HepG2 (cell line): ENCODE data around the gene CELA2B. TPM values are rescaled to one million over a fixed set of nuclear protein-coding genes. Genes with fewer than 3 reads are reported as not detected.
A peak's percentile ranks its signal among the peaks of the same experiment; 100 is the strongest.
"Not testable (repeated sequence)": the region's sequence is repeated elsewhere in the genome, so short reads cannot be mapped to it uniquely, and the experiment has no call there.

ENCODE experiments used
- ATAC-seq: fragments of 200-7000 bp; cut with Tn5 transposase; 3 replicates; pipeline ENCODE4 v1.9.1; 2020; ENCODE audit warnings: mild to moderate bottlenecking, moderate library complexity
- BruUV-seq: library from RNA; stranded (reverse); fragments of 400-500 nt; replicated peaks from 2 replicates; lab custom pipeline; 2021; lab: Mats Ljungman, UMichigan
- CTCF ChIA-PET: fragments of 300-600 bp; formaldehyde crosslinking; extraction: SDS; loops from one replicate; lab custom pipeline; 2021; ENCODE audit warnings: low total read pairs, inconsistent platforms, low intra/inter-chr PET ratio; lab: Yijun Ruan, JAX
- POLR2A ChIA-PET: fragments of 350-600 bp; sonication (Branson Sonifier 250); formaldehyde crosslinking; loops from one replicate; lab custom pipeline; 2020; ENCODE audit warnings: antibody characterized with exemption, inconsistent platforms; lab: Yijun Ruan, JAX
- DNase-seq: peaks from one replicate; pipeline ENCODE4 v3.0.0-alpha.2; 2015; ENCODE audit warnings: low spot score
- FAIRE-seq: peaks from 3 replicates; lab custom pipeline; 2011; peaks lifted over from hg19 to GRCh38; lab: Jason Lieb, UNC
- H2AFZ ChIP-seq: one replicate; pipeline ENCODE4 v1.6.1; 2011; ENCODE audit warnings: low read length, inconsistent platforms
- H3K27ac ChIP-seq: fragments of 300-600 bp; 3 replicates; pipeline ENCODE4 v1.8.0; 2011; ENCODE audit warnings: mixed run types, mild to moderate bottlenecking, mixed read lengths, low read length, inconsistent platforms; ENCODE audit not compliant: insufficient read depth; ENCODE audit errors: extremely low read length
- H3K27me3 ChIP-seq, 2 experiments: fragments of 200-600 bp in 1 of 2; 2 replicates in 1 of 2; 3 replicates in 1 of 2; pipeline versions ENCODE4 v1.6.0 to v1.8.0; 2011; ENCODE audit warnings: low read length in 2 of 2, mild to moderate bottlenecking in 2 of 2, moderate library complexity in 2 of 2, inconsistent platforms in 1 of 2; ENCODE audit not compliant: insufficient read depth in 2 of 2, control insufficient read depth in 1 of 2
- H3K36me3 ChIP-seq, 2 experiments: fragments of 200-600 bp in 1 of 2; replicated peaks in 1 of 2; 2 replicates in 1 of 2; 3 replicates in 1 of 2; pipeline versions ENCODE4 v1.5.1 to v1.8.0; 2011; ENCODE audit warnings: low read length in 2 of 2, inconsistent platforms in 1 of 2; ENCODE audit not compliant: insufficient read depth in 2 of 2, control insufficient read depth in 1 of 2
- H3K4me1 ChIP-seq: 2 replicates; pipeline ENCODE4 v1.5.1; 2012; ENCODE audit warnings: low read length, inconsistent platforms; ENCODE audit not compliant: insufficient read depth
- H3K4me2 ChIP-seq: 2 replicates; pipeline ENCODE4 v1.6.0; 2011; ENCODE audit warnings: low read depth, low read length, inconsistent platforms
- H3K4me3 ChIP-seq, 3 experiments: fragments of 200-600 bp in 1 of 3; sonication (generic), shearing (Covaris generic) in 1 of 3; replicated peaks in 1 of 3; 2 replicates each; pipeline ENCODE4 v1.5.1; 2011 to 2016; ENCODE audit warnings: low read length in 3 of 3, inconsistent platforms in 2 of 3, low read depth in 2 of 3, mild to moderate bottlenecking in 2 of 3, control low read depth in 1 of 3, mixed read lengths in 1 of 3; ENCODE audit not compliant: insufficient read depth in 1 of 3
- H3K79me2 ChIP-seq: one replicate; pipeline ENCODE4 v1.6.1; 2011; ENCODE audit warnings: low read length, inconsistent platforms; ENCODE audit not compliant: insufficient read depth
- H3K9ac ChIP-seq: 2 replicates; pipeline ENCODE4 v1.6.0; 2011; ENCODE audit warnings: mild to moderate bottlenecking, low read depth, low read length, inconsistent platforms; ENCODE audit not compliant: insufficient read depth
- H3K9me3 ChIP-seq: 2 replicates; pipeline ENCODE4 v1.5.1; 2012; ENCODE audit warnings: mild to moderate bottlenecking, low read length
- H4K20me1 ChIP-seq: 2 replicates; pipeline ENCODE4 v1.6.0; 2011; ENCODE audit warnings: inconsistent platforms, mild to moderate bottlenecking, low read length, moderate library complexity; ENCODE audit not compliant: insufficient read depth
- HOXA5 ChIP-seq: sonication (generic); formaldehyde crosslinking; IDR thresholded peaks from 2 replicates; pipeline ENCODE4 v1.4.0; 2020; ENCODE audit warnings: missing genetic modification reagents
- NAIF1 ChIP-seq: sonication (generic); formaldehyde crosslinking; IDR thresholded peaks from 2 replicates; pipeline ENCODE4 v1.5.0; 2020; ENCODE audit warnings: mild to moderate bottlenecking, missing genetic modification reagents, borderline replicate concordance
- NFYB ChIP-seq: sonication (generic); formaldehyde crosslinking; IDR thresholded peaks from 2 replicates; pipeline ENCODE4 v1.4.0; 2020; ENCODE audit warnings: missing genetic modification reagents
- NFYC ChIP-seq: IDR thresholded peaks from 2 replicates; pipeline ENCODE4 v1.6.1; 2016; ENCODE audit warnings: missing genetic modification reagents, missing compliant biosample characterization
- ZNF576 ChIP-seq: sonication (generic); formaldehyde crosslinking; IDR thresholded peaks from 2 replicates; pipeline ENCODE4 v1.4.0; 2020; ENCODE audit warnings: mild to moderate bottlenecking, missing genetic modification reagents
- ZSCAN31 ChIP-seq: sonication (generic); formaldehyde crosslinking; IDR thresholded peaks from 2 replicates; pipeline ENCODE4 v1.5.0; 2020; ENCODE audit warnings: low read depth, mild to moderate bottlenecking, missing genetic modification reagents
- WGBS: methylation state at CpG from one replicate; pipeline ENCODE4 v1.1.6; 2017; ENCODE audit warnings: low lambda C conversion rate; 5-methylcytosine and 5-hydroxymethylcytosine counted together
- in situ Hi-C: cut with HindIII; loops from 2 replicates; pipeline ENCODE4 v1.10.0; 2017; ENCODE audit warnings: low pct_unique_long_range_greater_than_20kb; ENCODE audit not compliant: extremely low pct_ligation_motif_present
- intact Hi-C: fragments of 100-400 bp; cut with micrococcal nuclease; formaldehyde crosslinking; loops from one replicate; pipeline ENCODE4 v1.10.0; 2022; ENCODE audit not compliant: unreplicated experiment
- polyA plus RNA-seq, 8 experiments: library from polyadenylated mRNA; depleted of rRNA in 3 of 8; stranded (reverse) in 7 of 8; unstranded in 1 of 8; fragments of >200 nt; fragmentation: Illumina TruSeq in 4 of 8; extraction: Trizol in 4 of 8; gene quantifications; 2 replicates each; pipeline versions ENCODE4 v1.2.1 to v1.2.3, GENCODE V29; 2011 to 2016; ENCODE audit warnings: low read depth in 4 of 8, missing spikeins in 1 of 8, mixed read lengths in 1 of 8; ENCODE audit not compliant: insufficient read depth in 1 of 8
- total RNA-seq, 5 experiments: library from RNA; depleted of rRNA; stranded (reverse); fragments of >200 nt; fragmentation: Illumina TruSeq; extraction: Trizol; gene quantifications; 2 replicates each; pipeline ENCODE4 v1.2.3, GENCODE V29; 2016; ENCODE audit warnings: low read depth in 1 of 5

Gene CELA2B
- total and polyA plus RNA-seq, 2 of the 13 experiments (the other 11 are each of a cell fraction or from before 2014, with no cell fraction given), result not detected

- H4K20me1 ChIP-seq, result no peaks in the 10 kb centered on the region
- intact Hi-C loops (no loop called here), in situ Hi-C loops (no loop called here)
- H3K27me3 ChIP-seq, result peaks cover 0 to 1% of the 10 kb centered on the region in 2 experiments; a peak in 2 of 5 replicates
- H3K9ac ChIP-seq, result no peak overlapping the region
- H3K4me3 ChIP-seq, result no peak overlapping the region
- H2AFZ ChIP-seq, result no peak overlapping the region
- no peak for FAIRE-seq
- H3K36me3 ChIP-seq, result no peaks in the 10 kb centered on the region
- WGBS, result 28% methylated on average over 2 of the region's 2 CpGs
- H3K4me1 ChIP-seq, result no peaks in the 10 kb centered on the region
- no peaks in the 10 kb centered on the region for H3K79me2 ChIP-seq
- TF ChIP-seq ZNF576, result no peak
- TF ChIP-seq ZSCAN31 (CRISPR knock-in tag), result no peak
- TF ChIP-seq HOXA5, result no peak
- peak; percentile 53; the same call in 1 of the 2 replicates for TF ChIP-seq NFYB (CRISPR knock-in tag)
- peak; percentile 54 for TF ChIP-seq NFYC
- no peak for TF ChIP-seq NAIF1 (CRISPR knock-in tag)
- no peaks in the 10 kb centered on the region for H3K9me3 ChIP-seq
- no peak overlapping the region for H3K4me2 ChIP-seq
- ChIA-PET POLR2A (no interaction called here), CTCF (no interaction called here)
- BruUV-seq, result no TSS peak
- no peak for DNase-seq
- H3K27ac ChIP-seq, result no peak overlapping the region
- ATAC-seq, result no peak
Observed at GRCh38 chr1:15457585-15457984, 18.3 kb upstream of the CELA2B start.

- H3K4me3 ChIP-seq, H3K27ac ChIP-seq, BruUV-seq, intact Hi-C loops, FAIRE-seq, H3K79me2 ChIP-seq, H4K20me1 ChIP-seq, in situ Hi-C loops, H3K9ac ChIP-seq, POLR2A ChIA-PET, H3K9me3 ChIP-seq, H3K27me3 ChIP-seq, H2AFZ ChIP-seq, H3K4me2 ChIP-seq, CTCF ChIA-PET, H3K36me3 ChIP-seq, H3K4me1 ChIP-seq, DNase-seq: not testable (repeated sequence)
- peak; percentile 38; the same call in 1 of the 3 replicates for ATAC-seq
- 27% methylated on average over 4 of the region's 4 CpGs for WGBS
Observed at GRCh38 chr1:15458388-15458787, 17.5 kb upstream of the CELA2B start.
